ENCODE data around the gene FAM234B. TPM values are rescaled to one million over a fixed set of nuclear protein-coding genes. Genes with fewer than 3 reads are reported as not detected.

FAM234B gene
- total RNA-seq, 1 experiment from 2014 or later: 20.8 TPM

- no peak for TF ChIP-seq CTCF (conservative IDR thresholded peaks at IDR 0.05)
- no peaks in the 10 kb centered on the region; the same call in 1 of the 2 replicates for H3K4me1 ChIP-seq (ENCODE audit: insufficient read depth, low read length)
- Mint-ChIP-seq H3K27ac (no peak overlapping the region; a peak in 1 of 7 replicates), H3K36me3 (ENCODE audit: insufficient read depth in 1 of 3, low read depth in 3 of 3) (peaks cover 34 to 59% (median 54%) of the 10 kb centered on the region in 3 experiments; a peak in 6 of 7 replicates), H3K4me1 (peaks cover 13 to 14% of the 10 kb centered on the region in 2 experiments), H3K9me3 (peaks cover 0 to 3% of the 10 kb centered on the region in 2 experiments; a peak in 1 of 5 replicates), H3K4me3 (no peak overlapping the region), H3K27me3 (ENCODE audit: low read depth) (no peaks in the 10 kb centered on the region)
- no peak for DNase-seq
- no peak overlapping the region for H2AK5ac ChIP-seq (ENCODE audit: insufficient read length, low read length)
- H3K23ac ChIP-seq (ENCODE audit: insufficient read length, low read depth, low read length): no peak overlapping the region
- H2BK20ac ChIP-seq (ENCODE audit: low read depth, low read length, poor library complexity, severe bottlenecking): no peak overlapping the region
- H4K5ac ChIP-seq (ENCODE audit: insufficient read length, low read depth, low read length): no peak overlapping the region
- H3K27ac ChIP-seq (ENCODE audit: insufficient read length, low read depth, low read length): no peak overlapping the region
- H3K9me3 ChIP-seq (ENCODE audit: control insufficient read depth, low read depth, low read length): no peaks in the 10 kb centered on the region
- H3K4me2 ChIP-seq (ENCODE audit: insufficient read depth, insufficient read length, low read length): no peak overlapping the region
- H3K14ac ChIP-seq (ENCODE audit: insufficient read depth, low read length): no peak overlapping the region
- no peak overlapping the region for H4K8ac ChIP-seq (replicated peaks; ENCODE audit: insufficient read length, low read depth, low read length)
- H3K18ac ChIP-seq (ENCODE audit: insufficient read length, low read depth, low read length): no peak overlapping the region
- H3K79me2 ChIP-seq (ENCODE audit: insufficient read depth, low read length): 0 out of 2 replicates have a peak, but pooled peaks cover 2% of the 10 kb centered on the region
- H3K4ac ChIP-seq (ENCODE audit: low read depth, low read length): no peak overlapping the region
- no peak overlapping the region for H2BK15ac ChIP-seq (ENCODE audit: low read depth, low read length)
- no peak overlapping the region for H2AFZ ChIP-seq (ENCODE audit: low read length)
- H3K27me3 ChIP-seq (ENCODE audit: insufficient read depth, low read length): no peaks in the 10 kb centered on the region
- no peaks in the 10 kb centered on the region for H3K79me1 ChIP-seq (ENCODE audit: insufficient read depth, low read depth, low read length, poor library complexity, severe bottlenecking)
- H2BK5ac ChIP-seq (ENCODE audit: insufficient read length, low read length): no peak overlapping the region
- H3K23me2 ChIP-seq (ENCODE audit: insufficient read length, low read depth, low read length, poor library complexity, severe bottlenecking): no peaks in the 10 kb centered on the region
- H3K56ac ChIP-seq (ENCODE audit: insufficient read length, low read depth, low read length): no peak overlapping the region
- no peak overlapping the region for H2BK12ac ChIP-seq (ENCODE audit: insufficient read length, low read depth, low read length)
- H3T11ph ChIP-seq (ENCODE audit: low read length): no peak overlapping the region
- no peak overlapping the region for H4K91ac ChIP-seq (ENCODE audit: insufficient read length, low read depth, low read length)
- no peak overlapping the region for H3K9ac ChIP-seq (ENCODE audit: extremely low read depth, insufficient read length, low read length)
- no peaks in the 10 kb centered on the region for H4K20me1 ChIP-seq (ENCODE audit: control insufficient read depth, insufficient read depth, insufficient read length)
- no peak overlapping the region for H2BK120ac ChIP-seq (ENCODE audit: low read depth, low read length, poor library complexity, severe bottlenecking)
Observed at GRCh38 chr12:13075118-13075480, 30.9 kb downstream of the FAM234B start.
